Activated naive CD4-positive, alpha-beta T cell treated with anti-CD3 and anti-CD28 coated beads, Interleukin-2, amount 50 U/mL, for 24 hours (primary cell): ENCODE measurements around the gene PDZD8.

ENCODE experiments used
- H3K27ac Mint-ChIP-seq: one replicate; pipeline ENCODE4 v1.8.0; 2021; ENCODE audit warnings: mild to moderate bottlenecking, mixed read lengths
- H3K27me3 Mint-ChIP-seq: one replicate; pipeline ENCODE4 v1.8.0; 2021; ENCODE audit warnings: mixed read lengths
- H3K36me3 Mint-ChIP-seq: one replicate; pipeline ENCODE4 v1.8.0; 2021; ENCODE audit warnings: mixed read lengths
- H3K4me1 Mint-ChIP-seq: one replicate; pipeline ENCODE4 v1.8.0; 2021; ENCODE audit warnings: mixed read lengths
- H3K4me3 Mint-ChIP-seq: one replicate; pipeline ENCODE4 v1.8.0; 2021; ENCODE audit warnings: mild to moderate bottlenecking, mixed read lengths
- H3K9me3 Mint-ChIP-seq: one replicate; pipeline ENCODE4 v1.8.0; 2021; ENCODE audit warnings: mixed read lengths

The PDZD8 gene

DNA sequence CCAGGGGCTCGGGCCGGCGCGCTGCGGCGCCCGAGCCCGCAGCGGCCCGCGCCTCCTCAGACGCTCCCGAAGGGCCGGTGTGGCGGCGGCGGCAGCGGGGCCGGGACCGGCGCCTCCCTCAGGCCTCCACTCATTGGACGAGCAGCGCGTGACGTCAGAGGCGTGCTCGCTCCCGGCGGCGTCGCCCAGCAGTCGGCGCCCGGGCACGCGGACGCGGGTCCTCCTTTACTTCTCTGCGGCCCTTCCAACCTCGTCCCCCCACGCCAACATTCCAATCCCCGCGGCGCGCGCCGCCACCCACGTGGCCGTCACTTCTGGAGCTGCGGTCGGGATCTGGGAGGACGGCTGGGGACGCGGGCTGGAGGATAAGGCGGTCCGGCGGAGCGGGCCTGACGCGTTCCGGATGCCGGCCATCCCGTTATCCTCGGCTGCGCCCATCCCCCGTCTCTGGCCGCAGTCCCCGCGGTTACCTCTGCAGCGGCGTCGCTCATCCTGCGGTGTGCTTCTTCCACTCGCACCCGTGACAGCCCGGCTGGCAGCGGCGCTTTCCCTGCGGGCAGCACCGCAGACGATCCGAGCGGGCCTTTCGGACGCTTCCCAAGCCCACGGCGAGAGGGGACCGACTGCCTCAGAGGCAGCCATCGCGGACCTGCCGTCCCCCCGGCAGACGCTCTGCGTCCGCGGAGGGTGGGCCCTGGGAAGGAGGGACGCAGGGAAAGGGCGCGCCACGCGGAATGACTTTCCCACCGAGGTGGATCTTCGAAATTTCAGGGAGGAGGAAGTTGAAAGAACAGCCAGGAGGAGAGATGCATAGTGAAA is at the start of gene PDZD8:
Gene PDZD8, minus strand, starts transcription at position 81 of the 819 bp plus-strand sequence. CDS start 213 bp downstream, outside the sequence.
- H3K4me3 Mint-ChIP-seq, result peak within 1 kb of the TSS; percentile 93
- H3K4me1 Mint-ChIP-seq, result peaks cover 30% of the 10 kb centered on the region
- H3K36me3 Mint-ChIP-seq, result no peaks in the 10 kb centered on the region
- peaks cover 8% of the 10 kb centered on the region for H3K27me3 Mint-ChIP-seq
- H3K27ac Mint-ChIP-seq, result peak within 1 kb of the TSS; percentile 74
- H3K9me3 Mint-ChIP-seq, result no peaks in the 10 kb centered on the region

DNA sequence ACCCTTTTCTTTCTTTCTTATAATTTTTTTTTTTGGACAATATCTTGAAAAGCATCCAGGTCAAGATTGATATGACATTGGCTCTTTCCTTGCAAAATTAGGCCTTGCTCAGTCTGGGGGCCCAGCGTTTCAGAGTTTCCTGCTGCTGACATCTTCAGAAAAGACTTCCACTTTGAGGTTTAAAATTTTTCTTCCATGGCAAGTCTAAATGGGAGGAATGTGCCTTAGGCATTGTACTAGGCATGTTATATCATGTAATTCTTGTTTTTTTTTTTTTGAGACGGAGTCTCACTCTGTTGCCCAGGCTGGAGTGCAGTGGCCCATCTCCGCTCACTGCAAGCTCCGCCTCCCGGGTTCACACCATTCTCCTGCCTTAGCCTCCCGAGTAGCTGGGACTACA is 48.9 kb upstream of the PDZD8 start:
- H3K4me3 Mint-ChIP-seq, result no peak overlapping the region
- H3K36me3 Mint-ChIP-seq, result no peaks in the 10 kb centered on the region
- no peak overlapping the region for H3K27ac Mint-ChIP-seq
- no peaks in the 10 kb centered on the region for H3K9me3 Mint-ChIP-seq
- no peaks in the 10 kb centered on the region for H3K4me1 Mint-ChIP-seq
- peaks cover 2% of the 10 kb centered on the region for H3K27me3 Mint-ChIP-seq

DNA sequence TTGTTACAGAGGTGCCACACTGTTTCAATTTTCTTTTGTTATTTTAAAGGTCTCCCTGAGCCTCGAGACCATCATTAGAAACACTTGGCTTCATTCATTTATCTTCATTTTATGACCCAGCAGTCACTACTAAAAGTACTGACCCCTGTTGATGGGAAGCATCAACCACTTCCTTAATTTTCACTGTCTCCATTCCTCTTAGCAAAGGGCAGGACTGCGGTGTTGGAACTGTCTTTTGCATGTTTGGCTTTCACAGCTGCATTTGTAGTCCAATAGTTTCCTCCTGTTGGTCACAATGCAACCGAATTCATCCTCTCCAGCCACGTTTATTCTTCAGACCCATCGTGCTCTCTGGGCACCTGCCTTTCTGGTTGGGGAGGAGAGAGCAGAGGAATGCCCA is 46.7 kb upstream of the PDZD8 start:
- Mint-ChIP-seq H3K4me1 (no peaks in the 10 kb centered on the region), H3K27me3 (peaks cover 2% of the 10 kb centered on the region), H3K9me3 (no peaks in the 10 kb centered on the region), H3K27ac (no peak overlapping the region), H3K36me3 (no peaks in the 10 kb centered on the region), H3K4me3 (no peak overlapping the region)

- Mint-ChIP-seq H3K27ac (no peak overlapping the region), H3K9me3 (no peaks in the 10 kb centered on the region), H3K4me3 (no peak overlapping the region), H3K36me3 (no peaks in the 10 kb centered on the region), H3K4me1 (no peaks in the 10 kb centered on the region), H3K27me3 (peaks cover 2% of the 10 kb centered on the region)
Observed at GRCh38 chr10:117420768-117421167, 45.5 kb upstream of the PDZD8 start.

GRCh38 chr10:117419921-117420320 is 44.7 kb upstream of the PDZD8 start:
- Mint-ChIP-seq H3K27ac (no peak overlapping the region), H3K4me3 (no peak overlapping the region), H3K27me3 (peaks cover 2% of the 10 kb centered on the region), H3K36me3 (no peaks in the 10 kb centered on the region), H3K4me1 (no peaks in the 10 kb centered on the region), H3K9me3 (no peaks in the 10 kb centered on the region)

GRCh38 chr10:117419159-117419558 is 43.9 kb upstream of the PDZD8 start:
- Mint-ChIP-seq H3K9me3 (no peaks in the 10 kb centered on the region), H3K27ac (no peak overlapping the region), H3K36me3 (no peaks in the 10 kb centered on the region), H3K4me3 (no peak overlapping the region), H3K27me3 (peaks cover 4% of the 10 kb centered on the region), H3K4me1 (no peaks in the 10 kb centered on the region)

DNA sequence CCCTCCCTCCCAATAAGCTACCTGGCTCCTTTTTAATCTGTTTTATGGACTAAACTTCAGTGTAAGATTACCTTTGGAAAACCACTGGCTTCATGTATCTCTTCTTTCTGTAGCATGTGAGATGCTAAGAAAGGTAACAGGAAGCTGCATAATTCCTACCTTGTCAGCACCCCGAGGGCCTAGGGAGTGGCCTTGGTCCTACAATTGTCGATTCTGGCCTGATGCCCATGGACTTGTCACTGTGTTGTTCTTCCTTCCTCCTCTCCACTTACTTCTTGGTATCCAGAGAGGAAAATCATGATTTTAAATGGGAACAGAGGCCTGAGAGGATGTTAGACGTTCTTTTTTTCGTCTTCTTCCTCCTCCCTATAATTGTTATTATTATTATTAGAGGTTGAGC is 42.9 kb upstream of the PDZD8 start:
- no peak overlapping the region for H3K4me3 Mint-ChIP-seq
- H3K27ac Mint-ChIP-seq, result no peak overlapping the region
- H3K36me3 Mint-ChIP-seq, result no peaks in the 10 kb centered on the region
- H3K9me3 Mint-ChIP-seq, result no peaks in the 10 kb centered on the region
- H3K4me1 Mint-ChIP-seq, result no peaks in the 10 kb centered on the region
- peaks cover 4% of the 10 kb centered on the region for H3K27me3 Mint-ChIP-seq

GRCh38 chr10:117417196-117417595 is 42.0 kb upstream of the PDZD8 start:
- Mint-ChIP-seq H3K4me1 (no peaks in the 10 kb centered on the region), H3K27me3 (peaks cover 4% of the 10 kb centered on the region), H3K36me3 (no peaks in the 10 kb centered on the region), H3K9me3 (no peaks in the 10 kb centered on the region), H3K27ac (no peak overlapping the region), H3K4me3 (no peak overlapping the region)

GRCh38 chr10:117413928-117414618 is 38.8 kb upstream of the PDZD8 start:
- no peak overlapping the region for H3K4me3 Mint-ChIP-seq
- H3K27me3 Mint-ChIP-seq, result peaks cover 2% of the 10 kb centered on the region
- H3K27ac Mint-ChIP-seq, result no peak overlapping the region
- H3K36me3 Mint-ChIP-seq, result no peaks in the 10 kb centered on the region
- H3K4me1 Mint-ChIP-seq, result no peaks in the 10 kb centered on the region
- H3K9me3 Mint-ChIP-seq, result no peaks in the 10 kb centered on the region

DNA sequence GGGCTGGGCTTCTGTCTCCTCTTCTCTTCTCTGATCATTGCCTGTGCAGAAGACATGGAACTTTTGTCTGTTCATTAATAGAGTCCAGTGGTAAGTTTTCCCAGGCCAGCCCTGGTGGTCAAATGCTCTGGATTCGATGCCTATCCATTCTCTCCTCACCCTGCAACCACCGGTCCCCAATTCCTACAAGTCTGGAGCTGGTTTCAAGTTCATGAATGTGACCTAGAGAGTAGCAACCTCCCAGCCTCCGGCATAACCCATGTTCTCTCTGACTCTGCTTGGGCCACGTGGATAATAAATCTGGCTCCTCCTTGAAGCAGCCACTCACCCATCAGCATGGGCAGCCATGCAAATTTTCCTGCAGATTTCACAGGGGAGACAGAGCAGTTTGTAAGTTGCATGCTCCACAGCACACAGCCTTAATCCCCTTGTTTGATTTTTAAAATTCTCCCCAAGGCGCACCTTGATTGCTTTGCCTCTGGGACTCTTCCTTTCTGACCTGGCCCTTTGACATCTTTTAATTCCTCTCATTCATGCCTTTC is 37.3 kb upstream of the PDZD8 start:
- Mint-ChIP-seq H3K27me3 (peaks cover 2% of the 10 kb centered on the region), H3K27ac (no peak overlapping the region), H3K36me3 (no peaks in the 10 kb centered on the region), H3K4me1 (no peaks in the 10 kb centered on the region), H3K4me3 (no peak overlapping the region), H3K9me3 (no peaks in the 10 kb centered on the region)

GRCh38 chr10:117411479-117412399 is 36.5 kb upstream of the PDZD8 start:
- H3K9me3 Mint-ChIP-seq, result no peaks in the 10 kb centered on the region
- no peak overlapping the region for H3K27ac Mint-ChIP-seq
- H3K36me3 Mint-ChIP-seq, result no peaks in the 10 kb centered on the region
- H3K27me3 Mint-ChIP-seq, result peaks cover 2% of the 10 kb centered on the region
- H3K4me3 Mint-ChIP-seq, result no peak overlapping the region
- H3K4me1 Mint-ChIP-seq, result no peaks in the 10 kb centered on the region

GRCh38 chr10:117410557-117410956 is 35.3 kb upstream of the PDZD8 start:
- no peak overlapping the region for H3K4me3 Mint-ChIP-seq
- H3K27ac Mint-ChIP-seq, result no peak overlapping the region
- H3K36me3 Mint-ChIP-seq, result no peaks in the 10 kb centered on the region
- peaks cover 2% of the 10 kb centered on the region for H3K27me3 Mint-ChIP-seq
- no peaks in the 10 kb centered on the region for H3K9me3 Mint-ChIP-seq
- no peaks in the 10 kb centered on the region for H3K4me1 Mint-ChIP-seq

DNA sequence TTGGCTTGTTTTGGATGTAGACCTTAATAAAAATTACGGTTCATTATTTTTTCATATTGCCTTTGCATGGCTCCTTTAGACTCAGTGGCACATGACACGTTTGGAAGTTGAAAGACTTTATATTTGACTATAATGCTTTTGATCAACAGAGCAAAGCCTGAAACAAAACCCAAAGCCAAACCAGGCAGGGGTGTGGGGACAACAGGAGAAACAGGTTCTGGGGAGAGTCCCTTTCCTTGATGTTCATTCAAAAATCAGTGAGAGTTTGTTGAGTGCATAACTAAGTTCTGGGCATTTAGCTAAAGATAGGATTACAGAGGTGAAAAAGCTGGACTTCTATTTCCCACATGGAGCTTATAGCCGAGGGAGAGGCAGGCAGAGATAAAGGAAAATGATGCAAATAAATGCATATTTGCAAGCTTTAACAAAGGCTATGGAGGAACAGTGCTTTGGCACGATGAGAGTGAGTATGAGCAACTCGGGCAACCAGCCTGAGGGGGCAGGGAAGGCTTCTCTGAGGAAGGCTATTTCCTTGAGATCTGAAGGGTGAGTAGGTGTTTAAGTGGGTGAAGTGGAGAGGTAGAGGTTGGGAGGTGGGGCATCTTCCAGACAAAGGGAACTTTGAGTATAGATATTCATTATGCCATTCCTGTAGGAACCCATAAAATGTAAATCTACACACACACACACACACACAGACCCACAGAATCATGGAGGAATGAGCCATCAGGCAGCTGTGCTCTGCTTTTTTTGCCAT is 34.5 kb upstream of the PDZD8 start:
- Mint-ChIP-seq H3K4me3 (no peak overlapping the region), H3K27ac (no peak overlapping the region), H3K27me3 (peaks cover 2% of the 10 kb centered on the region), H3K9me3 (no peaks in the 10 kb centered on the region), H3K36me3 (no peaks in the 10 kb centered on the region), H3K4me1 (no peaks in the 10 kb centered on the region)

DNA sequence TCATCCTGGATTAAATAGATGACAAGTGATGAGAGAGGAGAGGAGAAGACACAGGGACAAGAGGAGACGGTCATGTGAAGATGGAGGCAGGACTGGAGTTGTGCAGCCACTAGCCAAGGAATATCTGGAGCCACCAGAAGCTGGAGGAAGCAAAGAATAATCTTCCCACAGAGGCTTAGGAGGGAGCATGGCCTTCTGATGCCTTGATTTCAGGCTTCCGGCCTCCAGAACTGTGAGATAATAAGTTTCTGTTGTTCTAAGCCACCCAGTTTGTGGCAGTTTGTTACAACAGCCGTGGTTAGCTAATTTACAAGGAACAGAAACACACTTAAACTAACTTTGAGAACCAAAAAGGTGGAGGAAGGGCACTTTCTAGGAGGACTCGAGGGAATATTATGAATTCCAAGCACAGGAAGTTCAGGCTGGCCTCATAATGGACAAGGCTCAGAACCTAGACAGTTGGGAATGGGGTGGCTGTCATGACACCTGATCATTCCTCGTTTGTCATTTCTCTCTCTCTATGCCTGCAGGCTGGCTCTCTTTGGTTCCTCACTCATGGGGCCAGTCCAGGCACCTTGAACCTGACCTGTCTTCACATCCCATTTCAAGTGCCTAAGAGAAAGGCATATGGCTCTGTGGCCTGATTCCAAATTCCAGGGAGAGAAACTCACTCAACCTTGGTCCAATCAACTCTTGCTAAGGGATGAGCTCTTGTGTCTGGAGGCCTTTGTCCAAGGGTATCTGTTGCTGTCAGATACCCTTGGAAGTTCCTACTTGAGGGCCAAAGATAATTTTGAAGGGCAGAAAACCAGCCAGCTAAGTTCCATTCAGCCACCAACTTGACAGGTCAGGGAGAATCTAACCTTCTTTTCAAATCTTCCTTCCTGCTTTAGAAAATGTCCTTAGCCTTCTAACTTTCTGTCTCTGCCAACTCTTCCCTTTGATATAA is 33.5 kb upstream of the PDZD8 start:
- H3K27ac Mint-ChIP-seq, result no peak overlapping the region
- no peaks in the 10 kb centered on the region for H3K36me3 Mint-ChIP-seq
- H3K27me3 Mint-ChIP-seq, result no peaks in the 10 kb centered on the region
- no peaks in the 10 kb centered on the region for H3K9me3 Mint-ChIP-seq
- H3K4me1 Mint-ChIP-seq, result no peaks in the 10 kb centered on the region
- H3K4me3 Mint-ChIP-seq, result no peak overlapping the region
